ENCODE results near the gene FGF21.

DNA sequence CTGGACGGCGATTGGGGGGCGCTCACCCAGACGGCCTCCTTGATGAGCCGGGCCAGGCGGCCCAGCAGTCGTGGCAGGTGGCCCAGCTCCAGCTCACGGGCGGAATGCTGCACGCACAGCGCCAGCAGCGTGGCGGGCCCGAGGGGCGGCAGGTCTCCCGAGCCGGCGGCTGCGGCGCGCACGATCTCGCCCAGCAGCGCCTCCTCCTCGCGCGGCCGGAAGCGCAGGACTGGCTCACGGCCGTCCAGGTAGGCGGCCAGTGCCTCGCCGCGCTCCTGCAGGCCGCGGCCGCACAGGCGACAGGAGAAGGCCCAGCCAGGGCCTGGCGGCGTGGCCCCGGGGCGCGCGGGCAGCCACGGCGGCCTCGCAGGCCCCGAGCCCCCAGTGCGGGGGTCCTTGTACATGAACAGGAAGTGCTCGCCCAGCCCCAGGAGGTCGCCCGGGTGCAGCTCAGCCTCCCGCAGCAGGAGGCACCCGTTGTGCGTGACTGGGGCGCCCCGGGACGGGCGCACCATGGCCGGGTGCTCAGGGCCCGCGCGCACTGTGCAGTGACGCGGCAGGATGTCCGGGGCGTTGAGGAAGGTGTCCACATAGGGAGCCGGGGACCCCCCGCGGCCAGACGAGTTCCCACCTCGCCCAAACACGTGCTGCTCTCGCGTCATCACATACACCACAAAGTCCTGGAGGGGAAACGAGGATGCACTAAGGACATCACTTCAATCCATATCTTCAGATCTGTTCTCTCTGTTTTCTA, 26.2 kb upstream of the FGF21 start:
- TF ChIP-seq RXRA (IDR thresholded peaks at IDR 0.05; ENCODE audit: borderline replicate concordance, low read depth): no peak
- TF ChIP-seq CTCF (IDR thresholded peaks at IDR 0.05): no peak
- TF ChIP-seq RCOR1 (IDR thresholded peaks at IDR 0.05; ENCODE audit: low read length): no peak
- TF ChIP-seq SMC3 (IDR thresholded peaks at IDR 0.05; ENCODE audit: low read depth, low read length): no peak

Data from SK-N-SH (cell line).